NCI-H2029 treated with DMSO at 0.1 percent for 48 hours (cell line): Measurements from ENCODE around the gene UGT1A6.

Experiments
- DNase-seq: peaks from one replicate; lab custom pipeline; 2025; lab: John Stamatoyannopoulos, UW

Gene UGT1A6

GRCh38 chr2:233768076-233768475 is 75.4 kb downstream of the UGT1A6 start:
- DNase-seq: no peak

DNA sequence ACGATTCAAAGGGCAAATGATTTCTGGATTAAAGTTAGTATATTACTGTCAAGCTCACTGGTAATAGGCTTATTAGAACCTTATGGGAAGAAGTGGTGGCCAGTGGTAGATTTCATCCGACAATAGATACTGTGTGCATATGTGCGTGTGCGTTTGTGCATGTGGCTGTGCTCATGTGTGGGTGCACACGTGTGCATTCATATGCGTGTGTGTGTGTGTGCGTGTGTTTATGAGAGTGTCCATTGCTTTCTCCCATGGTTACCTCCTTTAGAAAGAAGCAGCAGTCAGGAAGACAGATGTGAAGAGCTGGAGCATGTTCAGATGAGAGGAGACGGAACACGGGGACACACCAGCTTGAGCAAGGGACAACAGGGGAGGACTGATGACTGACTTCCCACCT is 76.6 kb downstream of the UGT1A6 start:
- no peak for DNase-seq

- no peak for DNase-seq
Observed at GRCh38 chr2:233772153-233772552, 79.5 kb downstream of the UGT1A6 start.

DNA sequence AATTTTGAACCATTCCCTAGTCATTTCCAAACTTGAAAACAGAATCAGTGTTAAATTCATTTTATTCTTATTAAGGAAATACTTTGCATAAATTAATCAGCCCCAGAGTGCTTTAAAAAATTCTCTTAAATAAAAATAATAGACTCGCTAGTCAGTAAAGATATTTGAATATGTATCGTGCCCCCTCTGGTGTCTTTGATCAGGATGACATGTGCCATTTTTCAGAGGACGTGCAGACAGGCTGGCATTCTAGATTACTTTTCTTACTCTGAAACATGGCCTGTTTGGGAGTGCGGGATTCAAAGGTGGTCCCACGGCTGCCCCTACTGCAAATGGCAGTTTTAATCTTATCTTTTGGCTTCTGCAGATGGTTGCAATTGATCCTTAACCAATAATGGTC is 79.9 kb downstream of the UGT1A6 start:
- no peak for DNase-seq

GRCh38 chr2:233773854-233774253 is 81.2 kb downstream of the UGT1A6 start:
- DNase-seq: no peak

DNA sequence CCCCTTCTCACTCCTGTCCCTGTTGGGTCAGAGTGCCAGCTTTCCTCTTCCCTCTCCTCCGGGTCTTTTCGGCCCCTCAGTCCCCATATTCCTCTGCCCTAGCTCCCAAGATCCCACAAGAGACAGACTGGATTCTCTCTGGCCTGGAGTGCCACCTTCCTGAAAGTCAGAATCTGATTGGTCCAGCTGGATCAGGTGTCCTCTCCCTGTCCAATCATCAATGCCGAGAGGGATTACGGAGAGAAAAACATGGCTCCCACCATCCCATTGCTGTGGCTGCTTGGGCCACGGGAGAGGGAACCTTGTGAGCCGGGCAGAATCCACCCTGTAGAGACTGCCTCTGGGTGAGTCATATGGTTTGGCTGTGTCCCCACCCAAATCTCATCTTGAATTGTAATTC is 82.7 kb downstream of the UGT1A6 start:
- no peak for DNase-seq

- no peak for DNase-seq
Observed at GRCh38 chr2:233778030-233778429, 85.3 kb downstream of the UGT1A6 start, which contains the start of gene MROH2A. MROH2A (plus strand) TSS chr2:233778330; CDS start chr2:233779359, 1,029 bp downstream.

DNA sequence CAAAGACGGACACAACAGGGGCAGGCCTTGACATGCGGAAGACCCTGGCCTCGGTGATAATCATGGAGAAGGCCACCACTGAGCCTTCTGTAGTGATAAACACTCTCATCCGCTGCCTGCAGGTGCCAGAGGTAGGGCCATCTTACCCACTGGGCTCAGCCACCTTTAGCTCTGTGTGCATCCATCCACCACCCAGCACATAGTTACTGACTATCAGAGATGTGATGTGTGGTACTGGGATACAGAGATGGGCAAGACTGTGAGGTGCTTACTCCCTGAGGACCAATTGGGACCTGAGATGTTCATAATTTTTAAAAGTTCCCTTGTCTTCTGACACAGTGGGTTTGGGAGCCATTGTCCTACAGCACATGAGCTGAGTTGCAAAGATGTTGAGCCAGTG is 87.0 kb downstream of the UGT1A6 start:
- DNase-seq: no peak

DNA sequence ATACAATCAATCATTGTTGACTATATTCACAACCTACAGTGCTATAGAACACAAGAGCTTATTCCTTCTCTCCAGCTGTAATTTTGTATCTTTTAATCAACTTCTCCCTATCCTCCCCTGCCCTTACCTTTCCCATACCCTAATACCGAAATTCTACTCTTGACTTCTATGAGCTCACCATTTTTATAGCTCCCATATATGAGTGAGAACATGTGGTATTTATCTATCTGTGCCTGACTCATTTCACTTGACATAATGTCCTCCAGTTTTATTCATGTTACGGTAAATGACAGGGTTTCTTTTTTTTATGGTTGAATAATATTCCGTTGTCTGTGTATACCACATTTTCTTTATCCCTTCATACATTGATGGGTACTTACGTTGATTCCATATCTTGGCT is 88.1 kb downstream of the UGT1A6 start:
- DNase-seq: no peak

- no peak for DNase-seq
Observed at GRCh38 chr2:233789554-233789953, 96.9 kb downstream of the UGT1A6 start.

DNA sequence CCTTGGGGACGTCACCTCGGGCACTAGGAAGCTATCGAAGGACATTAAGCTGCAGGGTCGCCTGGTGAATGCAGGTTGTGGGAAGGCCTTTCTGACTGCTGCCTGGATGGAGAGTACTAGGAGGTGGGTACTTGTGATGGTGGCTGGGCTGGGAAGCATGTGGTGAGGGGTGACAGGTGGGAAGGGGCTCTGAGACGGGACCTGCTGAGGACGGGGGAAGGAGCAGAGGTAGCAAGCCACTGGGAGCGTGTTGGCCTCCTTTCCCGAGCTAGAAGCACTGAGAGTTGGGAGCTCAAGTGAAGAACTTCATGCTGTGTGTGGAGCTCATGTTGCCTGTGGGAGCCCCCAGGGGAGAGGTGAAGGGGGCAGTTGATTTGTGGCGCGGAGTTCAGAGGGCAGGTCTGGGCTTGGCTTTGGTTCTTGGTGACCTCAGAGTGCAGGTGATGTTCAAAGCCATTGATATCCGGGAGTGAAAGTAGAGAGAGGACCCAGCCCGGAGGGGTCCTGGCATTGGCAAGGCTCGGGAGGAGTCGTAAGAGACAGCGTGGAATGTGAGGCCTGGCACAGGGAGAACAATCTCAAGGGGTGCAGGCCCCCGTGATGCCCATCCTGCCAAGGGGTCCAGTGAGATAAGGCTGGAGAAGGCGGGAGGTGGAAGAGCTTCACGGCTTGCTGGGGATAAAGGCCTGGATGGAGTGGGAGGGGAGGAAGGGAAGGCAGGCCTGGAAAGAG is 98.6 kb downstream of the UGT1A6 start:
- DNase-seq: no peak

DNA sequence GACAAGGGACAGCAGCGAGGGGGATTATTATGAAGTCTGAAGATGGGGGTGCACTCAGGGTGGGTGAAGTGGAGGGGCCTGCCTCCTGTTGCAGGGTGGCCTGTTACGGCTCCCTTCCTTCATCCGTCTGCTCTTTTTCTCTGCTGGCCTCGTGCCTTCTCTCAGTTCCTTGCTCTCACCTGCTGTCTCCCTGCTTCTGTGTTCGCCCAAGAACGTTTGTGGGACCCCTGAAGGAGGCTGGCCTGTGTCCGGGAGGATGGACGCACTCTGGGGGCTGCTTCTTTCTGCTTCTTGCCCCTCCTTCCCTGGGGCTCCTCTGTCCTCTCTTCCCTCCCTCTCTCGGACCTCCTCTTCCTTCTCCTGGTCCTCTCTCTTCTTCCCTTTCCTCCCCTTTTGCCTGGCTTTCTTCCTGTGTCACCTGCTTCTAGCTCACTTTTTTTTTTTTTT is 99.2 kb downstream of the UGT1A6 start:
- no peak for DNase-seq

DNA sequence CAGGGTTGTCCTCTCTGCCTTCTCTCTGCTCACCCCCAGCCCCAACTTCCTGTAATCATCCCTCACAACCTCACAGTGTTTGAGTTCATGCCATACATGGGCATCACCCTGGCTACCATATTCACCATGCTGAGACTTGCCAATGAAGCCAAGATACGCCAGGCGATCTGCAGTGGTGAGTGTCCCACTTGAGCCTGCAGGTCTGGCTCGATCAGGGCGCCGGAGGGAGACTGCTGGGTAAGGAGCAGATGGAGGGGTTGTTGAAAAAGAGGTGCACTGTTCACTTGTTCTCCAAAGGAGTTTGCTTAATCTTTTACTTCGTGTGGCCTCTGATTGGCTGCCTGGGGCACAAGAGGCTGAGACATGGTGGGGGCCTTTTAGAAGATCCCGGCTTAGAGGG is 100.0 kb downstream of the UGT1A6 start:
- no peak for DNase-seq

DNA sequence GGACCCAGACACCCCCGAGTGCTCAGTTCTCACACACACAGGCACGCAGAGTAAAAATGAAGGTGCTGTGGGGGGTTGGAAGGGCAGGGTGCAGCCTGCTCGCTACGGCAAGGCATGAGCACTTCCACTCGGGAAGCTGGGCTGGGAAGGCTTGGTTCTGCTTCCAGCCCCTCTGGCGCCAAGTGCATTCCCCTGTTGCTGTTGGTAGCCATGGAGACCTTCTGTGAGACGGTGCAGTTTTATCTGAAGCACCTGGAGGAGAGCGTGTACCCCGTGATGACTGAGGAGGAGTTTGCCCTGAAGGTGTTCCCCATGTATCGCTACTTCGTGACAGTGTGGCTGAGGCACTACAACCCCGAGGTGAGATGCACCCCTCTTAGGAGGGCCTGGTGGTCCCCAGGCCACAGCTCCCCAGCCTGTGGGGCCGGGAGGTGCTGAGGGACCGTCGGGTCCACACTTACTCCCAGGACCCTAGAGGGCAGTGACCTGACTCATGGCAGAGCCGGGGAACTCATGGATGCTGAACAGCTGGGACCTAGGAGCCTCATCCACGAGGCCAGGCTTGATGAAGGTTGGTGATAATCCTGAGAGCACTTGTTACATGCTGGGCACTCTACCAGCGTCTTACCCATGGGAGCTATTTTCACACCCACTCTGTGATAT is 100.9 kb downstream of the UGT1A6 start:
- no peak for DNase-seq

GRCh38 chr2:233794128-233794658 is 101.5 kb downstream of the UGT1A6 start:
- DNase-seq: no peak

GRCh38 chr2:233795735-233796171 is 103.1 kb downstream of the UGT1A6 start:
- no peak for DNase-seq

DNA sequence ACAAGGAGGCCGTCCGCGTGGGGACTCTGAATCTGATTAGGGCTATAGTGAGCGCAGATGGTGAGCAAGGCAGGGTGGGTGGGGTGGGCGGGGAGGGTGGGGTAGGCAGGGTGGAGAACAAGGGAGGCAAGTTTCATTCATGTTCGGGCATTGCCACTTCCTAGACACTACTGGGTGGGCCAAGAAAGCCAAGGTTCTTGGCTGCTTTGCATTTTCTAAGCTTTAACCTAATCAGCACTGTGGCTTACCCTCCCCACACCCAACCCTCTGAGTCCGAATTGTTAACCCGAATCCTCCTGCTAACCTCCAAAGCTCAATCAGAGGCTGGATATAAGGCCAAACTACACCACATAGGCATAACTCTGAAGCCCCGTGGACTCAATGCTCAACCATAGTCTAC is 103.6 kb downstream of the UGT1A6 start:
- no peak for DNase-seq

GRCh38 chr2:233798335-233799086 is 105.8 kb downstream of the UGT1A6 start:
- no peak for DNase-seq

DNA sequence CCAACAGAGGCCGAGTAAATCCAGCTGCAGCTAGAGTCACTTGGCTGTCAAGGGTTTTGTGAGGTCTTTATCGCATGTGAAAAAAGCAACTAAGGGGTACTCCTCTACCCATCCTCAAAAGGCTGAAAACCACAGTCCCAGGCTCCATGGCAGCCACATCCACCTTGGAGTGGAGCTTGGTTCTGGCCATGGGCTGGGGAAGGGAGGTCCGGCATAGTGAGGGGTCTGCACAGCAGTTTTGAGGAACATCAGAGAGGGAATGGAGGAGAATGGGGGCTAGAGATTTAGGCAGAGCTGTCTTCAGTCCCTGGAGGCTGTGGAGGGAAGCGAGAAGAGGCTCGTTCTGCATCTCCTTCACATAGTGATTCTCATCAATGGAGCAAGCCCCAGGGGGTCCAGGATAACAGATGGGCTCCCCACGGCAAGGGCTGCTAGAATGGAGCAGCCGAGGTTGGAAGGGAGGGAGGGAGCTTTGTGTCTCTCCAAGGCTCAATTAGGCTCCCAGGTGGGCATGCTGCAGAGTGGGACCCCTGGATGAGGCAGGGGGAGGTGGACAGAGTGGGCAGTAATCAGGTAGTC is 106.5 kb downstream of the UGT1A6 start:
- DNase-seq: no peak

GRCh38 chr2:233799716-233800115 is 107.0 kb downstream of the UGT1A6 start:
- DNase-seq: no peak

GRCh38 chr2:233800208-233800607 is 107.5 kb downstream of the UGT1A6 start:
- DNase-seq: no peak
